K562 (cell line): Measurements from ENCODE around the gene APCDD1. TPM values are rescaled to one million over a fixed set of nuclear protein-coding genes. Genes with fewer than 3 reads are reported as not detected.

Experiments used
- ATF3 ChIP-seq, 2 experiments: fragments of 450-650 bp in 1 of 2; sonication (generic) in 1 of 2; formaldehyde crosslinking in 1 of 2; IDR thresholded peaks in 1 of 2; conservative IDR thresholded peaks in 1 of 2; 2 replicates each; pipeline versions ENCODE4 v1.6.1 to v1.8.1; 2016 to 2023; ENCODE audit warnings: mild to moderate bottlenecking in 2 of 2, moderate library complexity in 2 of 2, inconsistent platforms in 1 of 2, missing genetic modification reagents in 1 of 2
- BRF1 ChIP-seq: IDR thresholded peaks from 3 replicates; pipeline ENCODE4 v1.6.1; 2011; ENCODE audit warnings: borderline replicate concordance, mild to moderate bottlenecking; ENCODE audit not compliant: insufficient read length; ENCODE audit errors: extremely low read depth
- CC2D1A ChIP-seq: fragments of 450-650 bp; IDR thresholded peaks from 2 replicates; pipeline ENCODE4 v1.6.1; 2017; ENCODE audit warnings: mild to moderate bottlenecking
- CHCHD3 ChIP-seq: fragments of 250-450 bp; sonication (Bioruptor Pico); IDR thresholded peaks from 2 replicates; pipeline ENCODE4 v2.1.2; 2022; ENCODE audit warnings: mild to moderate bottlenecking
- E2F4 ChIP-seq: sonication (generic); formaldehyde crosslinking; IDR thresholded peaks from 2 replicates; pipeline ENCODE4 v1.8.0; 2022; ENCODE audit warnings: mild to moderate bottlenecking, low read depth, missing genetic modification reagents
- GABPB1 ChIP-seq: sonication (generic); formaldehyde crosslinking; IDR thresholded peaks from 2 replicates; pipeline ENCODE4 v1.8.0; 2022; ENCODE audit warnings: mild to moderate bottlenecking, missing genetic modification reagents
- HMG20B ChIP-seq: fragments of 250-450 bp; sonication (Bioruptor Pico); IDR thresholded peaks from 2 replicates; pipeline ENCODE4 v1.5.0; 2021; ENCODE audit warnings: mild to moderate bottlenecking
- JUND ChIP-seq, 2 experiments: IDR thresholded peaks; 2 replicates in 1 of 2; 3 replicates in 1 of 2; pipeline ENCODE4 v1.6.1; 2011; ENCODE audit warnings: borderline replicate concordance in 2 of 2, low read depth in 2 of 2, low read length in 2 of 2, improper control_type of control experiment in 1 of 2, missing biosample characterization in 1 of 2, missing genetic modification characterization in 1 of 2, missing genetic modification reagents in 1 of 2
- PTBP1 ChIP-seq: fragments of 200-400 bp; formaldehyde crosslinking; IDR thresholded peaks from 2 replicates; pipeline ENCODE4 v1.6.1; 2017; ENCODE audit warnings: low read depth, low read length
- PTRF ChIP-seq: fragments of 450-650 bp; IDR thresholded peaks from 2 replicates; pipeline ENCODE4 v1.6.1; 2016; ENCODE audit warnings: mild to moderate bottlenecking, missing genetic modification characterization, missing compliant biosample characterization
- RBM39 ChIP-seq: fragments of 200-400 bp; formaldehyde crosslinking; optimal IDR thresholded peaks from 2 replicates; pipeline ENCODE3; 2018; ENCODE audit warnings: low read depth, low read length
- RCOR1 ChIP-seq, 2 experiments: IDR thresholded peaks; 2 replicates each; pipeline ENCODE4 v1.6.1; 2012; ENCODE audit warnings: low read depth in 2 of 2, low read length in 2 of 2, borderline replicate concordance in 1 of 2, improper control_type of control experiment in 1 of 2
- SMARCE1 ChIP-seq: fragments of 450-650 bp; IDR thresholded peaks from 2 replicates; pipeline ENCODE4 v1.7.1; 2016; ENCODE audit warnings: mild to moderate bottlenecking
- THAP12 ChIP-seq: fragments of 250-450 bp; sonication (Bioruptor Pico); IDR thresholded peaks from 2 replicates; pipeline ENCODE4 v1.9.0; 2021; ENCODE audit warnings: mild to moderate bottlenecking, inconsistent platforms
- UBTF ChIP-seq, 2 experiments: IDR thresholded peaks; 2 replicates each; pipeline ENCODE4 v1.6.1; 2012; ENCODE audit warnings: improper control_type of control experiment in 2 of 2, low read depth in 2 of 2, low read length in 2 of 2, borderline replicate concordance in 1 of 2
- ZC3H4 ChIP-seq: sonication (generic); formaldehyde crosslinking; IDR thresholded peaks from 2 replicates; pipeline ENCODE4 v1.9.0; 2021; ENCODE audit warnings: missing genetic modification reagents, borderline replicate concordance
- ZNF140 ChIP-seq: fragments of 250-450 bp; sonication (Bioruptor Pico); IDR thresholded peaks from 2 replicates; pipeline ENCODE4 v1.8.0; 2021; ENCODE audit warnings: moderate library complexity, mild to moderate bottlenecking, inconsistent platforms
- ZNF174 ChIP-seq: fragments of 250-450 bp; sonication (Bioruptor Pico); IDR thresholded peaks from 2 replicates; pipeline ENCODE4 v1.4.0; 2020; ENCODE audit warnings: mild to moderate bottlenecking
- ZNF347 ChIP-seq: fragments of 450-650 bp; formaldehyde crosslinking; IDR thresholded peaks from 2 replicates; pipeline ENCODE4 v1.4.0; 2020; ENCODE audit warnings: low read depth, mild to moderate bottlenecking, moderate library complexity
- ZNF695 ChIP-seq: fragments of 450-650 bp; formaldehyde crosslinking; IDR thresholded peaks from 2 replicates; pipeline ENCODE4 v1.4.0; 2020; ENCODE audit warnings: mild to moderate bottlenecking, moderate library complexity
- polyA plus RNA-seq, 8 experiments: library from polyadenylated mRNA; depleted of rRNA in 4 of 8; stranded (reverse) in 5 of 8; unstranded in 3 of 8; fragments of >200 nt; fragmentation: Nextera tagmentation in 2 of 8; fragmentation: Illumina TruSeq in 1 of 8; extraction: Ambion mirVana in 2 of 8; extraction: Trizol in 1 of 8; gene quantifications; 2 replicates each; pipeline versions ENCODE4 v1.2.1 to v1.2.3, GENCODE V29; 2011 to 2014; ENCODE audit warnings: inconsistent platforms in 1 of 8, missing spikeins in 1 of 8
- total RNA-seq, 7 experiments: library from RNA; depleted of rRNA in 6 of 7; stranded (reverse); fragments of >200 nt in 6 of 7; fragmentation: Illumina TruSeq in 2 of 7; extraction: Trizol in 2 of 7; gene quantifications; 2 replicates each; pipeline versions ENCODE4 v1.2.1 to v1.2.3, GENCODE V29; 2011 to 2021; ENCODE audit warnings: low replicate concordance in 1 of 7

The APCDD1 gene
- total and polyA plus RNA-seq, 9 of the 15 experiments (the other 6 are each of a cell fraction or from before 2014, with no cell fraction given), result 0.07 TPM; not detected in 8

- TF ChIP-seq JUND (IDR thresholded peaks at IDR 0.05; ENCODE audit: borderline replicate concordance, low read depth, low read length) (peak; percentile 73), JUND (tag; IDR thresholded peaks at IDR 0.05; ENCODE audit: borderline replicate concordance, low read depth, low read length) (peak; percentile 53; the same call in 1 of the 3 replicates), CHCHD3 (CRISPR knock-in tag) (no peak; the same call in 1 of the 2 replicates), GABPB1 (peak; percentile 80), ATF3 (IDR thresholded peaks at IDR 0.05) (no peak), ATF3 (CRISPR knock-in tag; conservative IDR thresholded peaks at IDR 0.05) (no peak), RCOR1 (IDR thresholded peaks at IDR 0.05; ENCODE audit: borderline replicate concordance in 1 of 2, low read depth in 2 of 2, low read length in 2 of 2) (peak; percentile 20 to 77; a peak in 3 of 4 replicates), PTRF (tag) (no peak), E2F4 (CRISPR knock-in tag) (no peak), SMARCE1 (no peak), UBTF (IDR thresholded peaks at IDR 0.05; ENCODE audit: borderline replicate concordance in 1 of 2, low read depth in 2 of 2, low read length in 2 of 2) (peak in 1 of 2 experiments; percentile 42; a peak in 1 of 4 replicates), ZC3H4 (CRISPR knock-in tag) (no peak), RBM39 (no peak), ZNF140 (no peak), ZNF347 (CRISPR knock-in tag) (no peak), ZNF174 (CRISPR knock-in tag) (no peak), THAP12 (CRISPR knock-in tag) (peak; percentile 72; the same call in 1 of the 2 replicates), HMG20B (CRISPR knock-in tag) (no peak), BRF1 (no peak), CC2D1A (no peak), PTBP1 (no peak), ZNF695 (CRISPR knock-in tag) (no peak)
Measured at GRCh38 chr18:10525697-10526560, 71.5 kb downstream of the APCDD1 start, which contains the start of gene NAPG (continued).
